ENCODE results near the gene ACACA.

ACACA gene

GRCh38 chr17:37213927-37214326, 192.7 kb downstream of the ACACA start:
- TF ChIP-seq CTCF (conservative IDR thresholded peaks at IDR 0.05) (no peak), ZFX (IDR thresholded peaks at IDR 0.05) (no peak)
- no peak overlapping the region for H3K27ac ChIP-seq

- H3K27ac ChIP-seq = no peak overlapping the region
- TF ChIP-seq ZFX (IDR thresholded peaks at IDR 0.05) (no peak), CTCF (conservative IDR thresholded peaks at IDR 0.05) (peak; percentile 24)
Measured at GRCh38 chr17:37212179-37212578, 194.5 kb downstream of the ACACA start.

- TF ChIP-seq CTCF (conservative IDR thresholded peaks at IDR 0.05) (no peak), ZFX (IDR thresholded peaks at IDR 0.05) (no peak)
- no peak overlapping the region for H3K27ac ChIP-seq
Measured at GRCh38 chr17:37211136-37211535, 195.5 kb downstream of the ACACA start.

- TF ChIP-seq ZFX (IDR thresholded peaks at IDR 0.05) (no peak), CTCF (conservative IDR thresholded peaks at IDR 0.05) (no peak)
- H3K27ac ChIP-seq = no peak overlapping the region
Measured at GRCh38 chr17:37207103-37207502, 199.5 kb downstream of the ACACA start.

GRCh38 chr17:37206299-37206698, 200.3 kb downstream of the ACACA start:
- no peak for TF ChIP-seq ZFX (IDR thresholded peaks at IDR 0.05)
- TF ChIP-seq CTCF (conservative IDR thresholded peaks at IDR 0.05) = no peak

GRCh38 chr17:37200497-37200896, 206.1 kb downstream of the ACACA start:
- TF ChIP-seq CTCF (conservative IDR thresholded peaks at IDR 0.05) (no peak), ZFX (IDR thresholded peaks at IDR 0.05) (no peak)
- H3K27ac ChIP-seq = no peak overlapping the region

More at GRCh38 chr17:37206299-37206698, 200.3 kb downstream of the ACACA start:
- no peak overlapping the region for H3K27ac ChIP-seq

- no peak overlapping the region for H3K27ac ChIP-seq
Measured at GRCh38 chr17:37197336-37197735, 209.3 kb downstream of the ACACA start.

More at GRCh38 chr17:37197336-37197735, 209.3 kb downstream of the ACACA start:
- TF ChIP-seq CTCF (conservative IDR thresholded peaks at IDR 0.05) = no peak
- TF ChIP-seq ZFX (IDR thresholded peaks at IDR 0.05) = no peak

Measured in C4-2B (cell line).